Fibroblast of lung (primary cell): ENCODE measurements around the gene TMCC1.

Experiments
- EZH2 ChIP-seq: IDR thresholded peaks from 2 replicates; pipeline ENCODE4 v1.5.1; 2012; ENCODE audit warnings: low read length, control low read depth, mild to moderate bottlenecking; ENCODE audit errors: missing control alignments
- TF ChIP-seq, protein P1 (sequence below), 2 donors: IDR thresholded peaks in 1 of 2; conservative IDR thresholded peaks in 1 of 2; 1 replicate in 1 of 2; 2 replicates in 1 of 2; pipeline ENCODE4 v1.5.1; 2011 to 2012; ENCODE audit warnings: low read length in 2 of 2, control low read depth in 1 of 2, inconsistent platforms in 1 of 2, low read depth in 1 of 2, mild to moderate bottlenecking in 1 of 2

- TF ChIP-seq, protein P1, sequence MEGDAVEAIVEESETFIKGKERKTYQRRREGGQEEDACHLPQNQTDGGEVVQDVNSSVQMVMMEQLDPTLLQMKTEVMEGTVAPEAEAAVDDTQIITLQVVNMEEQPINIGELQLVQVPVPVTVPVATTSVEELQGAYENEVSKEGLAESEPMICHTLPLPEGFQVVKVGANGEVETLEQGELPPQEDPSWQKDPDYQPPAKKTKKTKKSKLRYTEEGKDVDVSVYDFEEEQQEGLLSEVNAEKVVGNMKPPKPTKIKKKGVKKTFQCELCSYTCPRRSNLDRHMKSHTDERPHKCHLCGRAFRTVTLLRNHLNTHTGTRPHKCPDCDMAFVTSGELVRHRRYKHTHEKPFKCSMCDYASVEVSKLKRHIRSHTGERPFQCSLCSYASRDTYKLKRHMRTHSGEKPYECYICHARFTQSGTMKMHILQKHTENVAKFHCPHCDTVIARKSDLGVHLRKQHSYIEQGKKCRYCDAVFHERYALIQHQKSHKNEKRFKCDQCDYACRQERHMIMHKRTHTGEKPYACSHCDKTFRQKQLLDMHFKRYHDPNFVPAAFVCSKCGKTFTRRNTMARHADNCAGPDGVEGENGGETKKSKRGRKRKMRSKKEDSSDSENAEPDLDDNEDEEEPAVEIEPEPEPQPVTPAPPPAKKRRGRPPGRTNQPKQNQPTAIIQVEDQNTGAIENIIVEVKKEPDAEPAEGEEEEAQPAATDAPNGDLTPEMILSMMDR (conservative IDR thresholded peaks at IDR 0.05 in 1 of 2, IDR thresholded peaks at IDR 0.05 in 1 of 2; ENCODE audit: low read depth in 1 of 2, low read length in 2 of 2): no peak
- TF ChIP-seq EZH2: no peak
Observed at GRCh38 chr3:129607391-129608068, 286.0 kb downstream of the TMCC1 start.
